Lower leg skin (tissue), 3 donors: ENCODE results near the gene CPD.

Experiments
- POLR2A ChIP-seq, 2 donors: fragments of 450-650 bp; IDR thresholded peaks; one replicate each; pipeline ENCODE4 v1.6.1; 2016 to 2017; ENCODE audit warnings: antibody characterized with exemption in 2 of 2, mild to moderate bottlenecking in 1 of 2, moderate library complexity in 1 of 2
- TF ChIP-seq, protein P1 (sequence below), 3 donors: fragments of 450-650 bp; IDR thresholded peaks; one replicate each; pipeline ENCODE4 v1.5.1; 2016; ENCODE audit warnings: antibody characterized with exemption in 3 of 3, mild to moderate bottlenecking in 3 of 3, moderate library complexity in 2 of 3

DNA sequence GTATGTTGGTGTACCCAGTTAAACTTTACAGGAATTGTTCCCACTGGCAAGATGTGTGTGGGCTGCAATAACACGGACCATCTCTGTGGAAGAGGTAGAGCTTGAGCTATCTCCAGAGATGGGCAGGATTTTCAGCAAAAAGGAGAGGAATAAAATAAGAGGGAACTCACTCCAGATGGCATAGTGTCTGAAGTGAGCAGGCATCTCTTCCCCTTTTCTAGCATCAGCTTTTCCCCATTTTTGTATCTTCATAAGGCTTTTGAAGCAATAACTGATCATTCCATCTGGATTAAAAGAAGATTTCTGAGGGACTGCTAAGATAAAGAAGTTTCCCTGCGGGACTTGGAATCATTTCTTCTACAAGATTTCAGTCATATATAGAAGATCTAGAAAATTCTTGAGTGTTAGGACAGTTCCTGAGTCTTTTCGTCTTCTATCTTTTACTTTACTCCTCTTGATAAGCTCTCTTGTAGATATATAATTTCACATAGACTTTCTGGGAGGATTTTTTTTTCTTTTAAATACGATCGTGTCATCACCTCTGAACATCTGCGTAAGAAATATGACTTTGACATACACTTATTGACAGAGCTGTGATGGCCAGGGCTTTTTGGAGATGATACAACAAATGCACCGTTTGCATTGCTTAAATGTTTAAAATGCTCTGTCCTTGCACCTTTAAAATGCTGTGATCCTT lies 2.1 kb downstream of the CPD start:
- TF ChIP-seq, protein P1, sequence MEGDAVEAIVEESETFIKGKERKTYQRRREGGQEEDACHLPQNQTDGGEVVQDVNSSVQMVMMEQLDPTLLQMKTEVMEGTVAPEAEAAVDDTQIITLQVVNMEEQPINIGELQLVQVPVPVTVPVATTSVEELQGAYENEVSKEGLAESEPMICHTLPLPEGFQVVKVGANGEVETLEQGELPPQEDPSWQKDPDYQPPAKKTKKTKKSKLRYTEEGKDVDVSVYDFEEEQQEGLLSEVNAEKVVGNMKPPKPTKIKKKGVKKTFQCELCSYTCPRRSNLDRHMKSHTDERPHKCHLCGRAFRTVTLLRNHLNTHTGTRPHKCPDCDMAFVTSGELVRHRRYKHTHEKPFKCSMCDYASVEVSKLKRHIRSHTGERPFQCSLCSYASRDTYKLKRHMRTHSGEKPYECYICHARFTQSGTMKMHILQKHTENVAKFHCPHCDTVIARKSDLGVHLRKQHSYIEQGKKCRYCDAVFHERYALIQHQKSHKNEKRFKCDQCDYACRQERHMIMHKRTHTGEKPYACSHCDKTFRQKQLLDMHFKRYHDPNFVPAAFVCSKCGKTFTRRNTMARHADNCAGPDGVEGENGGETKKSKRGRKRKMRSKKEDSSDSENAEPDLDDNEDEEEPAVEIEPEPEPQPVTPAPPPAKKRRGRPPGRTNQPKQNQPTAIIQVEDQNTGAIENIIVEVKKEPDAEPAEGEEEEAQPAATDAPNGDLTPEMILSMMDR (IDR thresholded peaks at IDR 0.05), result no peak
- no peak for TF ChIP-seq POLR2A (IDR thresholded peaks at IDR 0.05)
